T47D (cell line): ENCODE measurements around the gene SLF2.

ENCODE experiments used
- DNase-seq, 2 experiments: peaks; one replicate each; pipeline versions ENCODE4 v3.0.0 to v3.0.0-alpha.2; 2011 to 2012; ENCODE audit warnings: low read depth in 1 of 2, low spot score in 1 of 2
- JUND ChIP-seq: IDR thresholded peaks from 2 replicates; pipeline ENCODE4 v1.6.1; 2012; ENCODE audit warnings: low read depth
- in situ Hi-C: cut with HindIII; loops from 2 replicates; pipeline ENCODE4 v1.10.0; 2016; ENCODE audit warnings: low sequenced_read_pairs, low pct_unique_long_range_greater_than_20kb

Gene SLF2

DNA sequence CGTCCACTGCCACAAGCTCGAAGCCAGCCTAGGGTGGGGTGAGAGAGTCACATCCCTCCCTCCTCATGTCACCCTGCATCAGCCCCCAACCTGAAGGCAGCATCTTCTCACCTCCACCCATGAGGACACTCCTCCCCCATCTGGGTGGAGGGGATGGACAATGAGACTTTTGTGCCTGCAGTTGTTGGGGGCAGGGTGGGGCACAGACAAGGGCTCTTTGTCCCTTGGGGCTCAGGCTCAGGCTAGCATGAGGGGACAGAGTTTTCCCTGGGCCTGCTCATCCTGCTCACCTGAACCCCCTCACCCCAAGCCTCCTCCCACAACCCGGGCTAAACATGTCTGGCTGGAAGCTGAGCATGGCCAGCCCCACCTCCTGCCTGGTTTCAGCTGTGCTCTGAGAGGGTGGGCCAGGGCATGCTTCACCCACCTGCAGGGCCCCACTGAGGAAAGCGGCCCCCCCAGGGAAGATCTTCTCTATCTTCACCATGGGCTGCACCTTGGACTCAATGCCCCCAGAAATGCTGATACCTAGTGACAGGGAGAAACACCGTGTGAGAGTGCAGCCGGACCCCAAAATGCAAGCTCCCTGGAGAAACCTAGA is 96.2 kb downstream of the SLF2 start:
- no peak for DNase-seq
- in situ Hi-C loops, result no loop called here
- TF ChIP-seq JUND, result no peak

- TF ChIP-seq JUND, result no peak
- in situ Hi-C loops, result no loop called here
- no peak for DNase-seq
Measured at GRCh38 chr10:101010329-101010728, 97.6 kb downstream of the SLF2 start.

DNA sequence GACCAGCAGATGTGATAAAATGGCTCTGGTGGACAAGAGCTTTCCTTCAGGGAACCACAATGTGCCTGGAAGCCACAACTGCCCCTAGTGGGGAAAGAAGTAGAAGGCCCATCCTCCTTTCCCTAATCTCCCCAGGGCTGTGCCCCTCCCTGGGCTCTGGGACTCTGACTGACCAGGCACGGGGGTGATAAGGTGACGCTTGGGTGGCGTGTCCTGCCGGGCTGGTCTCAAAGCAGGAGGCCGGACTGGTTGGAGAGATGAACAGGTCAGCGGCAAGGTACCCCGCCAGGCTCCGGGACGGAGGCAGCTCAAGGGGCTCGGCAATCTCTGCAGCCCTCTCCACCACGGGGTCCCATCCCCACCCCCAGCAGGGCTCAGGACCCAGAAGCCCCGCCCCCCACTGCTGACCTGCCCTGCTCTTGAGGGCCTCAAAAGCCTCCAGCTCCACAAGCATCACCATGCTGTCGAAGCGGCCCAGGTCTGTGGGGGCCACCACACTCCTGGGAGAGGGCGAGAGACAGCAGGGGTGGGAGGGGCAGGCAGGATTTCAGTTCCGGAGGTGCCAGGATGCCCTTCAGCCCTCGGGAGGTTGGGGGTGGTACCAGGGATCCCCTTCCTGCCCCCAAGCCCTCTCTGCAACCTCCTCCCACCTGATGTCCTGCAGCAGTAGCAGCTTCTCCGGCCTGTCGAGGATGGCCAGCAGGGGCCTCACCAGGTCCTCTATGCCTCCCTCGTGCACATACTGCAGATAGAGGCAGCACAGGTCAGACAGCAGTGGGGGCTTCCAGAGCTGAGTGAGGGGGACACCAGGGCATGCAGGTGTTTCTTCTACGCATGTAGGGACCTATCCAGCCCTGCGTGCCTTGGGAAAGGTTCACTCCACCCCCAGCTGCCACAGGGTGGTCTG is 99.0 kb downstream of the SLF2 start:
- in situ Hi-C loops, result no loop called here
- no peak for TF ChIP-seq JUND
- peak in 1 of 2 experiments; percentile 57 for DNase-seq

DNA sequence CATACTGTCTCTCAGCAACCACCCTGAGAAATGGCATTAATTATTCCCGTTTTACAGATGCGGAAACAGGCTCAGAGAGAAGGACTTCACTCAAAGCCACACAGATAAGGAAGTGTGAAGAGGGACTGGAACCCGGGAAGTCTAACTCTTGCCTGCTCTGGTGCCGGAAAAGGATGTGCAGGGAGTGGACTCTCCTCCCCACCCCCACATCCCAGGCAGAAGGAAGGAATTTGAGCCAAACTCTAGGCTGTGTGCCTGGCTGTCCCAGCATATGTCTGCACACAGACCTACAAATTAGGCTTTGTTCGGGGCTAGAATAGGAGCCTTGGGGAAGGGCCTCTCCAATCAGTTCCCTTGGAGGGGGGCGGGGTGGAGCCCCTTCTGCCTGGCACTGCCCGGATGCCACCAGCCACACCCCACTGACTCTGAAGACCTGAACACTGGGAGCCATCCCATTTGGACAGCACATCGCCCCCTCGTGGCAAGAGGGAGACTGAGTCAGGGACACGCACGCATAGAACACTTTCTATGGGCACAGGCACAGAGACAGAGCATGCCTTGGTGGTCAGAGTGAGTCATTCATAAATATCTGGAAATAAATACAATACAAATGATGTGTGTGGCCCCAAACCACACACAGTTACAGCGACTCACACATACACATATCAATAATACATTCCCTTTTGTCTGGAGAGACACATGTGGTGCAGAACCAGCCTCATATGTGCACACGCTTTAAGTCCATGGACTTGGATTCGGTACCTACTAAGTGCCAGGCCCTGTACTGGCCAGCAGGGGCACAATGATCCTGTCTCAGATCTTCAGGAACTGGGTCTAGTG is 100.0 kb downstream of the SLF2 start:
- no peak for TF ChIP-seq JUND
- peak; percentile 94 to 96 for DNase-seq
- in situ Hi-C loops, result no loop called here

GRCh38 chr10:101013365-101013825 is 100.6 kb downstream of the SLF2 start:
- in situ Hi-C loops, result no loop called here
- no peak for TF ChIP-seq JUND
- no peak for DNase-seq

DNA sequence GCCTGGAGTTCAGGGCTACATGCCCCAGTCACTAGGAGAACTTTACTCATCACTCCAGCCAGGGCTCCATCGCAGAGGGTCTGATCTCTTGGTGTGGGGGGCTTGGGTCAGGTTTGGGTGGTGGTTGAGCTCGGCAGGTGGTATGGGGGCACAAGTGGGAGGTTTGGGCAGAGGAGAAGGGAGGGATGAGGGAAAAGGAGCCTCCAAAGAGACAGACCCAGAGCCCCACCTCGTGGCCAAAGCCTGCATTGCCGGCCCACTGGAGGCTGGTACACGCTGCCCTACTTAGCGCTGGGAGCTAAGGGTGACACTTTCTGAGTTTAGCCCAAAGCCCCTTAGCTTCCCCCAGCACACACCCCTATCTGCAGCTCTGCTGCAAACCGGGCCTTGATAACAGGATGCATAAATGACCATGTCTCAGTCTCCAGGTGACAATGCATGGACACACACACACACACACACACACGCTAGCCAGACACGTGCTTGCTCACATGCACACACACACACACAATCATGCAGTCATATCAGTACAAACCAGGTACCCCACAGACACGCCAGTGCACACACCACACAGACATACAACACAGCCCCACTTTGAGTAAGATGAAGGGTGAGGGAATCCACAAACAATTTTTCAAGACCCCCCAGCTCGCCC is 101.6 kb downstream of the SLF2 start:
- no peak for TF ChIP-seq JUND
- peak; percentile 80 to 84 for DNase-seq
- in situ Hi-C loops, result no loop called here
